ENCODE results near the gene MICU1. TPM values are rescaled to one million over a fixed set of nuclear protein-coding genes. Genes with fewer than 3 reads are reported as not detected.

Gene MICU1
- total RNA-seq, 2 donors from 2014 or later = 44.3 to 51.8 TPM

- H3K9ac ChIP-seq (ENCODE audit: low read depth in 2 of 2, low read length in 2 of 2) = no peak overlapping the region
- H3K4me1 ChIP-seq = peaks cover 18% of the 10 kb centered on the region
- no peak for DNase-seq
Measured at GRCh38 chr10:72323771-72324191, 302.1 kb downstream of the MICU1 start.

GRCh38 chr10:72323108-72323749 is 302.6 kb downstream of the MICU1 start:
- Histone ChIP-seq H3K27me3 (no peaks in the 10 kb centered on the region), H3K27ac (no peak overlapping the region), H3K4me1 (peaks cover 20% of the 10 kb centered on the region), H3K4me3 (no peak overlapping the region), H3K9ac (ENCODE audit: low read depth in 2 of 2, low read length in 2 of 2) (no peak overlapping the region), H3K36me3 (no peaks in the 10 kb centered on the region), H3K9me3 (no peaks in the 10 kb centered on the region)
- intact Hi-C loops (cut with DNase I) = loop anchor here (5.0 kb wide), 1 partner anchor 46 kb away; no protein-coding TSS in a partner anchor
- DNase-seq = no peak
- no peak for TF ChIP-seq CTCF (IDR thresholded peaks at IDR 0.05)

More at GRCh38 chr10:72323771-72324191, 302.1 kb downstream of the MICU1 start:
- H3K4me3 ChIP-seq = no peak overlapping the region
- intact Hi-C loops (cut with DNase I) = loop anchor here (5.0 kb wide), 1 partner anchor 46 kb away; no protein-coding TSS in a partner anchor
- H3K9me3 ChIP-seq = no peaks in the 10 kb centered on the region
- TF ChIP-seq CTCF (IDR thresholded peaks at IDR 0.05) = no peak
- no peaks in the 10 kb centered on the region for H3K36me3 ChIP-seq
- no peaks in the 10 kb centered on the region for H3K27me3 ChIP-seq
- no peak overlapping the region for H3K27ac ChIP-seq

GRCh38 chr10:72322280-72323058 is 303.4 kb downstream of the MICU1 start:
- H3K4me3 ChIP-seq = no peak overlapping the region
- H3K27ac ChIP-seq = no peak overlapping the region
- intact Hi-C loops (cut with DNase I) = loop anchor here (5.0 kb wide), 1 partner anchor 45 kb away; no protein-coding TSS in a partner anchor
- no peak for TF ChIP-seq CTCF (IDR thresholded peaks at IDR 0.05)
- H3K27me3 ChIP-seq = no peaks in the 10 kb centered on the region
- peaks cover 20% of the 10 kb centered on the region for H3K4me1 ChIP-seq
- H3K36me3 ChIP-seq = no peaks in the 10 kb centered on the region
- no peak for DNase-seq
- H3K9me3 ChIP-seq = no peaks in the 10 kb centered on the region
- H3K9ac ChIP-seq (ENCODE audit: low read depth in 2 of 2, low read length in 2 of 2) = no peak overlapping the region

GRCh38 chr10:72322030-72322279 is 303.9 kb downstream of the MICU1 start:
- no peaks in the 10 kb centered on the region for H3K27me3 ChIP-seq
- no peak overlapping the region for H3K4me3 ChIP-seq
- no peaks in the 10 kb centered on the region for H3K9me3 ChIP-seq
- no peak for TF ChIP-seq CTCF (IDR thresholded peaks at IDR 0.05)
- H3K36me3 ChIP-seq = no peaks in the 10 kb centered on the region
- no peak overlapping the region for H3K9ac ChIP-seq (ENCODE audit: low read depth in 2 of 2, low read length in 2 of 2)
- peaks cover 20% of the 10 kb centered on the region for H3K4me1 ChIP-seq
- intact Hi-C loops (cut with DNase I) = loop anchor here (5.0 kb wide), 1 partner anchor 45 kb away; no protein-coding TSS in a partner anchor
- no peak overlapping the region for H3K27ac ChIP-seq
- DNase-seq = no peak

- H3K9me3 ChIP-seq = no peaks in the 10 kb centered on the region
- TF ChIP-seq CTCF (IDR thresholded peaks at IDR 0.05) = no peak
- no peaks in the 10 kb centered on the region for H3K27me3 ChIP-seq
- intact Hi-C loops (cut with DNase I) = loop anchor here (5.0 kb wide), 1 partner anchor 44 kb away; no protein-coding TSS in a partner anchor
- peak overlapping the region; percentile 81 for H3K27ac ChIP-seq
- peaks cover 25% of the 10 kb centered on the region for H3K4me1 ChIP-seq
- no peak overlapping the region for H3K4me3 ChIP-seq
- H3K9ac ChIP-seq (ENCODE audit: low read depth in 2 of 2, low read length in 2 of 2) = peak overlapping the region; percentile 62 to 80
- H3K36me3 ChIP-seq = no peaks in the 10 kb centered on the region
- no peak for DNase-seq
Measured at GRCh38 chr10:72321248-72322029, 304.4 kb downstream of the MICU1 start.

Data from colonic mucosa (tissue), 4 donors.